Uterus (tissue), 2 donors: ENCODE measurements around the gene NKAPL.

Source experiments
- POLR2A ChIP-seq, 2 donors: fragments of 450-650 bp; IDR thresholded peaks; one replicate each; pipeline ENCODE4 v1.6.1; 2016; ENCODE audit warnings: antibody characterized with exemption in 2 of 2, mild to moderate bottlenecking in 1 of 2, moderate library complexity in 1 of 2
- TF ChIP-seq, protein P1 (sequence below), 4 experiments: fragments of 200-600 bp in 2 of 4; fragments of 450-650 bp in 2 of 4; sonication (generic) in 2 of 4; IDR thresholded peaks; one replicate each; pipeline ENCODE4 v1.5.1; 2016 to 2019; ENCODE audit warnings: antibody characterized with exemption in 4 of 4, mild to moderate bottlenecking in 2 of 4, moderate library complexity in 1 of 4

DNA sequence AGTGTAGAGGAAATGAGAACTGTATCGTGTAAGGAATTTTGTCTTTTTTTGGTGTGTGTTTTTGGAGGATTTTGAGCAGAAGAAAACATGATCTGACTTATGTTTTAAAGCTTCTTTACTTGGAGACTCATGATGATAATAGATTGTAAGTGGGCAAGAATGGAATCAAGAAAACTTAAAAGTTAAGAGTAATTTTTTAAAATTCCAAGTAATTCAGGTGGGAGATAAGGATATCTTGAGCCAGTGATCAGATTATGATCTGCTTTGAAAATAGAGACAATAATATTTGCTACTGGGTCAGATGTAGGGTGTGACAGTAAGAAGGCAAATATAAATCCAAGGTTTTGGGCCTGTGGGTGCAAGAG, 8.6 kb downstream of the NKAPL start:
- TF ChIP-seq, protein P1, sequence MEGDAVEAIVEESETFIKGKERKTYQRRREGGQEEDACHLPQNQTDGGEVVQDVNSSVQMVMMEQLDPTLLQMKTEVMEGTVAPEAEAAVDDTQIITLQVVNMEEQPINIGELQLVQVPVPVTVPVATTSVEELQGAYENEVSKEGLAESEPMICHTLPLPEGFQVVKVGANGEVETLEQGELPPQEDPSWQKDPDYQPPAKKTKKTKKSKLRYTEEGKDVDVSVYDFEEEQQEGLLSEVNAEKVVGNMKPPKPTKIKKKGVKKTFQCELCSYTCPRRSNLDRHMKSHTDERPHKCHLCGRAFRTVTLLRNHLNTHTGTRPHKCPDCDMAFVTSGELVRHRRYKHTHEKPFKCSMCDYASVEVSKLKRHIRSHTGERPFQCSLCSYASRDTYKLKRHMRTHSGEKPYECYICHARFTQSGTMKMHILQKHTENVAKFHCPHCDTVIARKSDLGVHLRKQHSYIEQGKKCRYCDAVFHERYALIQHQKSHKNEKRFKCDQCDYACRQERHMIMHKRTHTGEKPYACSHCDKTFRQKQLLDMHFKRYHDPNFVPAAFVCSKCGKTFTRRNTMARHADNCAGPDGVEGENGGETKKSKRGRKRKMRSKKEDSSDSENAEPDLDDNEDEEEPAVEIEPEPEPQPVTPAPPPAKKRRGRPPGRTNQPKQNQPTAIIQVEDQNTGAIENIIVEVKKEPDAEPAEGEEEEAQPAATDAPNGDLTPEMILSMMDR (IDR thresholded peaks at IDR 0.05) = no peak
- TF ChIP-seq POLR2A (IDR thresholded peaks at IDR 0.05) = no peak
